T-helper 2 cell treated with Interferon-gamma antibody and Interleukin-4, amounts not matched to agents 5 μg/mL and 100 μg/mL, for 36 hours (primary cell): ENCODE data around the gene BRSK1.

Experiments
- DNase-seq: peaks from one replicate; pipeline ENCODE4 v3.0.0; 2021; ENCODE audit warnings: low spot score
- H3K27ac Mint-ChIP-seq: one replicate; pipeline ENCODE4 v1.8.0; 2021; ENCODE audit warnings: mild to moderate bottlenecking, mixed read lengths
- H3K27me3 Mint-ChIP-seq: one replicate; pipeline ENCODE4 v1.8.0; 2021; ENCODE audit warnings: low read depth, mixed read lengths
- H3K36me3 Mint-ChIP-seq: one replicate; pipeline ENCODE4 v1.8.0; 2021; ENCODE audit warnings: low read depth, mixed read lengths
- H3K4me1 Mint-ChIP-seq: one replicate; pipeline ENCODE4 v1.8.0; 2021; ENCODE audit warnings: low read depth, mixed read lengths
- H3K4me3 Mint-ChIP-seq: one replicate; pipeline ENCODE4 v1.8.0; 2022; ENCODE audit warnings: mild to moderate bottlenecking, moderate library complexity, mixed read lengths
- H3K9me3 Mint-ChIP-seq: one replicate; pipeline ENCODE4 v1.8.0; 2021; ENCODE audit warnings: mixed read lengths

Gene BRSK1

GRCh38 chr19:55258828-55259539, 24.8 kb upstream of the BRSK1 start, which contains the start of gene PPP6R1:
Gene PPP6R1 (minus strand): TSS chr19:55259017. CDS start chr19:55247103, 11,914 bp downstream.
- H3K4me1 Mint-ChIP-seq = peaks cover 41% of the 10 kb centered on the region

DNA sequence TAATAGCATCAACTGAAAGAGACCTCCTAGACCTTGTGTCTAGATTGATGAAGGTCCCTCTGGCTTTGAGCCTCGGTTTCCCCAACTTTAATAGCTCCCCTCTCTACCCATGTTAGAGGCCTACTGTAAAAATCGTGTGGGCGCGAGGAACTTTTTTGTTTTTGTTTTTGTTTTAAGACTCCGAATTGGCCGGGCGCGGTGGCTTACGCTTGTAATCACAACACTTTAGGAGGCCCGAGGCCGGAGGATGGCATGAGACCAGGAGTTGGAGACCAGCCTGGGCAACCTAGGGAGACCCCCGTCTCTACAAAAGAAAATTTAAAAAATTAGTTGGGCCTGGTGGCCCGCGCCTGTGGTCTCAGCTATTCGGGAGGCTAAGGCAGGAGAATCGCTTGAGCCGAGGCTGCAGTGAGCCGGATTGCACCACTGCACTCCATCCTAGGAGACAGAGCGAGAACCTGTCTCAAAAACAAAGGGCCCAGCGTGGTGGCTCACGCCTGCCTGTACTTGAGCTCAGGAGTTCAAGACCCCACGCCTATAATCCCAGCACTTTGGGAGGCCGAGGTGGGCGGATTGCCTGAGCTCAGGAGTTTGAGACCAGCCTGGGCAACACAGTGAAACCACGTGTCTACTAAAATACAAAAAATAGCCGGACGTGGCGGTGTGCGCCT, 24.1 kb upstream of the BRSK1 start:
- peaks cover 37% of the 10 kb centered on the region for H3K4me1 Mint-ChIP-seq
- peak overlapping the region; percentile 96 for H3K27ac Mint-ChIP-seq
- no peak for DNase-seq
- H3K9me3 Mint-ChIP-seq = no peaks in the 10 kb centered on the region
- no peaks in the 10 kb centered on the region for H3K27me3 Mint-ChIP-seq
- H3K36me3 Mint-ChIP-seq = peaks cover 33% of the 10 kb centered on the region
- H3K4me3 Mint-ChIP-seq = peak overlapping the region; percentile 94

More at GRCh38 chr19:55258828-55259539, 24.8 kb upstream of the BRSK1 start, which contains the start of gene PPP6R1:
- Mint-ChIP-seq H3K9me3 (no peaks in the 10 kb centered on the region), H3K27me3 (no peaks in the 10 kb centered on the region), H3K36me3 (peaks cover 39% of the 10 kb centered on the region), H3K27ac (peak within 1 kb of the TSS; percentile 98), H3K4me3 (peak within 1 kb of the TSS; percentile 99)
- peak; percentile 97 for DNase-seq

DNA sequence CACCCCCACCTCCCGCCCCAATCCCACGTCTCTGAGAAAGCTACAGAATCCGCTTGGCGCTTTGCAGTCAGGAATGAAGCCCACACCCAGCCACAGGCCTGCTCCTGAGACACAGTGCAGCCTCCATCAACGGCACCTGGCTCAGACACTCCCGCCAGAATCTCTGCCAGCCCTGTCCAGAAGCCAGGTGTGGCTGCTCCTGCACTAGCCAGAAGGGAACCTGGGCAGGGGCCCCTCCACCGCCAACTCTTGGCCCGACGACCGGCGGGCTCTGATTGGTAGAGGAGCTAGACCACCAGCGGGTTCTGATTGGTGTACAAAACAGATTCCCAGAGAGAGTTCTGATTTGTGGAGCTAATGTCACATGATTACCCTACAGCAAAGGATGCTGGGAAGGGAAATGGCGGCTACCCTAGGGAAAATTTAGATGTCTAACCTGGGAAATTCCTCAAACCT, 22.1 kb upstream of the BRSK1 start:
- no peak overlapping the region for H3K4me3 Mint-ChIP-seq
- DNase-seq = no peak
- H3K36me3 Mint-ChIP-seq = peaks cover 20% of the 10 kb centered on the region

DNA sequence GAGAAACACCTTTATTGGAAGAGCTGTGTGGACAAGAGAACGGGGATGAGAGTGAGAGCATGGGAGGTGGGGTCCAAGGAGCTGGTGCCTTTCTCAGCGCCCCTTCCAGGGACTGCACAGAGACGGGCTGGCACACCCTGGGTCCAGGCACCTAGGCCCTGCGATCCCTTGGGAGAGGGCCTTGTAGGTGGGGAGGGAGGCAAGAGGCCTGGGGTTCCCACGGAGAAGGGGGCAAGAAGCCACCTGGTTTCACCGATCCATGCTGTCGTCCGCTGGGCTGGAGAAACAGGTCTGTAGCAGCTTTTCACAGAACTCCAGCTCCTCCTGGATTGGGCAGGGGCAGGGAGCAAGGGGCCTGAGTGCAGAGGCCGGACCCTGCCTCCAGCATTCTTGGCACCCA, 21.4 kb upstream of the BRSK1 start:
- peaks cover 16% of the 10 kb centered on the region for H3K36me3 Mint-ChIP-seq
- DNase-seq = no peak
- peaks cover 8% of the 10 kb centered on the region for H3K9me3 Mint-ChIP-seq
- H3K4me1 Mint-ChIP-seq = peaks cover 14% of the 10 kb centered on the region
- H3K4me3 Mint-ChIP-seq = no peak overlapping the region
- no peak overlapping the region for H3K27ac Mint-ChIP-seq
- no peaks in the 10 kb centered on the region for H3K27me3 Mint-ChIP-seq

More for the DNA sequence above, 22.1 kb upstream of the BRSK1 start:
- Mint-ChIP-seq H3K4me1 (peaks cover 21% of the 10 kb centered on the region), H3K27me3 (no peaks in the 10 kb centered on the region), H3K9me3 (peaks cover 6% of the 10 kb centered on the region), H3K27ac (no peak overlapping the region)

DNA sequence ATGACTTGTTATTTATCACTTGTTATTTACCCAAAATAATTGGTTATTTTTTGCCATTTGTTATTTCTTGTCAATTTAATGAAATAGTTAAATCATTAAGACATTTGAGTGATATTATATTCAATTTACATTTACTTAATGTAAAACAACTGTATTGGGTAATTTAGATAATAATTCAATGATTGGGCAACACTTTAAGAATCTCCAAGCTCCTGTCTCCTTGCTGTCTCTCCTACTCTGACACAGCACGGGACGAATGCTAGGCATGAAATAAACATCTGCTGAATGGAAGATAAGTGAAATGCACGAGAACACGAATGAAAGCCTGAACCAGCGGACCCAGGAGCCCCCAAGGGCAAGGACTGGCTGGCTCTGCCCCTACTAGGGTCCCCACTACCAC, 19.3 kb upstream of the BRSK1 start:
- peaks cover 11% of the 10 kb centered on the region for H3K36me3 Mint-ChIP-seq
- H3K9me3 Mint-ChIP-seq = peaks cover 8% of the 10 kb centered on the region
- peaks cover 10% of the 10 kb centered on the region for H3K4me1 Mint-ChIP-seq
- no peaks in the 10 kb centered on the region for H3K27me3 Mint-ChIP-seq
- H3K4me3 Mint-ChIP-seq = no peak overlapping the region
- no peak for DNase-seq
- H3K27ac Mint-ChIP-seq = no peak overlapping the region

DNA sequence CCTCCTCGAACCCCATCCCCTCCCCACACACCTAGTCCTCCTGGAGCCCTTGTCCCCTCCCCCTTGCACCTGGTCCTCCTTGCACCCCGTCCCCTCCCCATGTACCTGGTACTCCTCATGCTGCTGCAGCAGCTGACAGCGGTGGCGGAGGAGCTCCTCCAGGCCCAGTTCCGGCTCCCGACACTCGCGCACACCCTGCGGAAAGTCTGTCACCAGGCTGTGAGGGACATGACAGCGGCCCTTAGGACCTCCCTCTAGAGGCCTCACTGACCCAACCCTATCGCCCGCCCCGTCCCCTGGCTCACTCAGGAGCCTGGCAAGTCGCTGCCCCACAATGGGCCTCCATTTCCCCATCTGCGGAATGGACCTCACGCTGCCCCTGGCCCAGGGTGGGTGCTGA, 18.6 kb upstream of the BRSK1 start:
- Mint-ChIP-seq H3K4me1 (peaks cover 5% of the 10 kb centered on the region), H3K9me3 (peaks cover 8% of the 10 kb centered on the region), H3K36me3 (peaks cover 11% of the 10 kb centered on the region), H3K4me3 (no peak overlapping the region), H3K27ac (no peak overlapping the region), H3K27me3 (no peaks in the 10 kb centered on the region)
- no peak for DNase-seq

GRCh38 chr19:55265723-55266386, 17.9 kb upstream of the BRSK1 start:
- H3K9me3 Mint-ChIP-seq = peaks cover 8% of the 10 kb centered on the region
- H3K36me3 Mint-ChIP-seq = peaks cover 13% of the 10 kb centered on the region
- H3K4me3 Mint-ChIP-seq = no peak overlapping the region
- no peak for DNase-seq
- no peaks in the 10 kb centered on the region for H3K4me1 Mint-ChIP-seq
- H3K27ac Mint-ChIP-seq = no peak overlapping the region
- H3K27me3 Mint-ChIP-seq = no peaks in the 10 kb centered on the region

GRCh38 chr19:55266404-55266803, 17.4 kb upstream of the BRSK1 start:
- H3K36me3 Mint-ChIP-seq = peaks cover 13% of the 10 kb centered on the region
- H3K27me3 Mint-ChIP-seq = no peaks in the 10 kb centered on the region
- H3K4me3 Mint-ChIP-seq = no peak overlapping the region
- H3K4me1 Mint-ChIP-seq = no peaks in the 10 kb centered on the region
- DNase-seq = no peak
- peak overlapping the region; percentile 21 for H3K27ac Mint-ChIP-seq
- peaks cover 8% of the 10 kb centered on the region for H3K9me3 Mint-ChIP-seq

GRCh38 chr19:55266840-55267239, 17.0 kb upstream of the BRSK1 start:
- Mint-ChIP-seq H3K9me3 (peaks cover 8% of the 10 kb centered on the region), H3K36me3 (peaks cover 13% of the 10 kb centered on the region), H3K4me1 (no peaks in the 10 kb centered on the region), H3K4me3 (no peak overlapping the region), H3K27me3 (no peaks in the 10 kb centered on the region), H3K27ac (no peak overlapping the region)
- no peak for DNase-seq

- Mint-ChIP-seq H3K27me3 (no peaks in the 10 kb centered on the region), H3K4me1 (no peaks in the 10 kb centered on the region), H3K36me3 (peaks cover 18% of the 10 kb centered on the region), H3K27ac (no peak overlapping the region), H3K9me3 (peaks cover 8% of the 10 kb centered on the region), H3K4me3 (no peak overlapping the region)
- DNase-seq = no peak
These were observed 14.5 kb upstream of the BRSK1 start for GRCh38 chr19:55269299-55269698.

GRCh38 chr19:55270172-55270942, 13.4 kb upstream of the BRSK1 start:
- peaks cover 18% of the 10 kb centered on the region for H3K36me3 Mint-ChIP-seq
- no peak overlapping the region for H3K4me3 Mint-ChIP-seq
- no peak for DNase-seq
- peaks cover 8% of the 10 kb centered on the region for H3K9me3 Mint-ChIP-seq
- no peaks in the 10 kb centered on the region for H3K27me3 Mint-ChIP-seq
- H3K27ac Mint-ChIP-seq = no peak overlapping the region
- no peaks in the 10 kb centered on the region for H3K4me1 Mint-ChIP-seq

GRCh38 chr19:55272142-55272541, 11.7 kb upstream of the BRSK1 start:
- DNase-seq = no peak
- H3K4me3 Mint-ChIP-seq = no peak overlapping the region
- H3K27me3 Mint-ChIP-seq = no peaks in the 10 kb centered on the region
- peaks cover 4% of the 10 kb centered on the region for H3K4me1 Mint-ChIP-seq
- H3K9me3 Mint-ChIP-seq = no peaks in the 10 kb centered on the region
- no peak overlapping the region for H3K27ac Mint-ChIP-seq
- H3K36me3 Mint-ChIP-seq = peaks cover 14% of the 10 kb centered on the region

GRCh38 chr19:55273978-55274707, 9.7 kb upstream of the BRSK1 start:
- peaks cover 7% of the 10 kb centered on the region for H3K4me1 Mint-ChIP-seq
- no peaks in the 10 kb centered on the region for H3K9me3 Mint-ChIP-seq
- H3K4me3 Mint-ChIP-seq = no peak overlapping the region
- H3K27ac Mint-ChIP-seq = no peak overlapping the region
- H3K27me3 Mint-ChIP-seq = no peaks in the 10 kb centered on the region
- H3K36me3 Mint-ChIP-seq = peaks cover 12% of the 10 kb centered on the region
- no peak for DNase-seq
